HG03139 (cell line): ENCODE data around the gene DUSP14.
"Not testable (repeated sequence)": the region's sequence is repeated elsewhere in the genome, so short reads cannot be mapped to it uniquely, and the experiment has no call there.

Experiments used
- ATAC-seq: cut with Tn5 transposase; IDR thresholded peaks from one replicate; pipeline ENCODE4 v1.9.1; 2021; ENCODE audit not compliant: unreplicated experiment

Gene DUSP14

DNA sequence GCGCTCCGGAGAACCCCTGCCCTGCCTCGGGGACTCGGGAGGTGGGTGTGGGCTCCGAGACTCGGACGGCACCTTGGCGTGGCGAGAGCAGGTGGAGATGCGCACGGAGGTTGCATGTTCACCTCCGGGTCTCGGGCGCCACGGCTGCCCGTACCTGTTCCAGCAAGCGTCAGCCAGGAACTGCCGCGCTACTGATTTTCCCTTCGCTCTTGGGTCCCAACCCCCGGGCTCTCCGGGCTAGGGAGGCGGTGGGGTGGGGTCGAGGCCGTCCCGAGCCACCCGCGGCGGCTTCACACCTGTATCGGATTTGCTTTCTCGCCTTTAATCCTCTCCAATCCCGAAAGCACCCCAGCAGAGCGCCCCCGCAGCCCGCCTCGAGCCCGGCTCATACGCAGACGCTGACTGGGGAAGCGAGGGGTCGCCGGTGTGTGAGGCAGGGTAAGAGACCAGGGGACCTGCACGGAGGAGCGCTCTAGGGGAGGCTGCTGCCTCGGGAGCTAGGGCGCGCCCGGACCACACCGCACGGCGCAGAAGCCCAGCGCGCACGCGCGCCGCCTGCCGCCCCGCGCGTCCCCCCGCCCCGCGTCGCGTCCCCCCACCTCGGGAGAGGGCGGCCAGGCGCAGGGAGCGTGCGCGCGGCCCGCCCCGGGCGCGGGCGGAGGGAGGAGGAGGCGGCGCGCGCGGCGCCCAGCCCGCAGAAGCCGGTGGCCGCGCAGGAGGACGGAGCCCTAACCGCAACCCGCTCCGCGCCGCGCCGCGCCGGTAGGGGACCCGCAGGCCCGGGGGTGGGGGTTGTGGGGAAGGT is at the start of gene DUSP14:
Gene DUSP14, plus strand, starts transcription at position 695 of the 805 bp plus-strand sequence. CDS start 22,382 bp downstream, outside the sequence.
- peak; percentile 45 for ATAC-seq

DNA sequence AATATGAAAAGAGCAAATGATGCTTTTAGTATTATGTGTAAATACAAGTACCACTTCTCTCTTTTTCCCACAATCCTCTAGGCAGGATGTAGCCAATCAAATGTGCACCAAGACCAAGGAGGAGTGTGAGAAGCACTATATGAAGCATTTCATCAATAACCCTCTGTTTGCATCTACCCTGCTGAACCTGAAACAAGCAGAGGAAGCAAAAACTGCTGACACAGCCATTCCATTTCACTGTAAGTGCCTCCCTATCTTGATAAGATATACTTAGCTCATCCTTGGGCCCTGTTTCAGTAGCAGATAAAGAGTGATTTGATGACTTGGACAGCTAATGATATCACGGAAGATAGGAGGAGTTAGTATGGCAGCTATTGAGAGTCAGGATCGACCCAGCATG is 49.3 kb upstream of the DUSP14 start:
- ATAC-seq = no peak

- not testable (repeated sequence) for ATAC-seq
Observed at GRCh38 chr17:37441369-37442014, 48.2 kb upstream of the DUSP14 start.

DNA sequence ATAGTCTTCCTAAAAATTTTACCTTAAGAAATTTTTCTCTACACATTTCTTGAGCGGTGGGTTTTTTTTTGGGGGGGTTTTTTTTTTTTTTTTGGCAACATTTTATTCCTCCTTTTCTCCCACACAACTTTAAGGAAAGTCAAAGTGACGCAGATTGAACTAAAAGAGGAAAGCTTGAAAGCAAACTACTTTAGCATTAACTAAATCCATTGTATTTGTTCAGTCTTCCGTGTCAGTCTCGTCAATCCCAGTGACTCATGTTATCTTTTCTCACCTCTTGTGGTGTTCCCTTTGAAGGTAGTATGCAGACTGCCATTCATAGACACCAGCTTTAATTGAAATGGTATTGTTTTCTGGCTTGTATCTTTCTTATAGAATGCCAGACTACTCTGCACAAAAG is 43.7 kb upstream of the DUSP14 start:
- no peak for ATAC-seq

DNA sequence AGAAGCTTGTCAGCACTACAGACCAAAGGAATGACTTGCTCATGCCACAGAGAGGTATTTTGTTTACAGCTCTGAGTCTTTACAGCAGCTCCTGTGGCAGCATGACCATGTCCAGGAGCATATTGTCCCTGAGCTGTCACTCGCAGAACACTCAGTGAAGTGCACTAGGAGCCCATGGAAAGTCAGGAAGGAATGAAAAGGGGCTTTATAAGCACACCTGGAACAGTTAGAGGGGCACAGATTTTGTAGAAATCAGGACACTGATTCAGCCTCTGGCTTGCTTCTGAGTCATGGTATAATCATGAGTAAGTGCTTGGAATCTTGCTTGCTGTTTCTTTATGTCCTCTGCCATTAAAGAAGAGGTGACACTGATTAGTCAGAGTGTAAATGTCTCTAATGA is 42.0 kb upstream of the DUSP14 start:
- ATAC-seq = no peak

- no peak for ATAC-seq
Observed at GRCh38 chr17:37450112-37450511, 39.6 kb upstream of the DUSP14 start.

DNA sequence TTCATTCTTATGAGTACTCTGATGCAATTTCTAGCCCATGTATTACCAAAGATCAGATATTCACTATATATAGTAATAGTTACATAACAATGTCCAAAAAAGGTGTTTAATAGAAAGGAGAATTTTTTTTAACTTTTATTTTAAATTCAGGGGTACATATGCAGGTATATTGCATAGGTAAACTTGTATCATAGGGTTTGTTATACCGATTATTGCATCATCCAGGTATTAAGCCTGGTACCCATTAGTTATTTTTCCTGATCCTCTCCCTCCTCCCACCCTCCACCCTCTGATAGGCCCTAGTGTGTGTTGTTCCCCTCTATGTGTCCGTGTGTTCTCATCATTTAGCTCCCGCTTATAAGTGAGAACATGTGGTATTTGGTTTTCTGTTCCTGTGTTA is 31.9 kb upstream of the DUSP14 start:
- not testable (repeated sequence) for ATAC-seq

DNA sequence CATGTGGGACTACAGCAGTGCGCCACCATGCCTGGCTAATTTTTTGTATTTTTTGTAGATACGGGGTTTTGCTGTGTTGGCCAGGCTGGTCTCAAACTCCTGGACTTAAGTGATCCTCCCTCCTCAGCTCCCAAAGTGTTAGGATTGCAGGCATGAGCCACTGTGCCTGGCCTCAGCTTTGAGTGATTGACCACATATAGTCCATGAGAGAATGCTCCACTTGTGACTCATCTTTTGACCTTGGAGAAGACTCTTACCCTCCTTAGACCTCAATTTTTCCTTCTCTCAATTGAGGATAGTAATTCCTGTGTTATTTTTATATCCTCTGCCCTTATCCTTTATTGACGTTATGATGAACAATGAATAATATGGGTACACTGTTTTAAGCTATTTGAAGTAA is 30.9 kb upstream of the DUSP14 start:
- no peak for ATAC-seq

DNA sequence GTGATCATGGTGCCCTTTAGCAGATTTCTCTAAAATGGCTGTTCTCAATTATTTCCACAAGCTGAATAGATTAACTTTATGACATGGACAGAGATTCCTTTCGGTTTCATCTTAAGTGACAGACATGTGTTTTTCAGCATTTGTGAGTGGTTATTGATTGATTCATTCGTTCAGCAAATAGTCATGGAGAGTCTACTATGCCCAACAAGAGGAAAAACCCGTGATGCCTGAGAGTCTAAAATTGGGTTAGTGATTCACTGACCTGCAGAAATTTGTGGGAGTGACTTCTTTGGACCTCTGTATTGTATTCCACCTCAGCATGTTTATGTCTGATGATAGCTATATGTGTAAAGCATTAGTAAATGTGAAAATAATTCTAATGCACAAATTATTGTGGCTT is 28.0 kb upstream of the DUSP14 start:
- ATAC-seq = no peak

DNA sequence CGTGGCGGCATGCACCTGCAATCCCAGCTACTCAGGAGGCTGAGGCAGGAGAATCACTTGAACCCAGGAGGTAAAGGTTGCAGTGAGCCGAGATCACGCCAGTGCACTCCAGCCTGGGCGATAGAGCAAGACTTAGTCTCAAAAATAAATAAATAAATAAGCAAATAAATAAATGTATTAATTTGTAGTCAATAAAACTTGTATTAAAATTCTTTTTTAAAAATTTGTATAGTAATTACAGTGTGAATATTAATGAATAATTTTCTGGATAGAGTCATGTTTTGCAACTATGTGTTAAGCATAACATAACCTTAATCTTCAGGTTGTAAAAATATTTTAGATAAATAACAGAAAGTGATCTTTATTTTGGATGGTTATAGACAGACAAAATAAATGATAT is 27.2 kb upstream of the DUSP14 start:
- ATAC-seq = no peak

- no peak for ATAC-seq
Observed at GRCh38 chr17:37463039-37463438, 26.7 kb upstream of the DUSP14 start.

GRCh38 chr17:37465069-37465616 is 24.5 kb upstream of the DUSP14 start:
- no peak for ATAC-seq

DNA sequence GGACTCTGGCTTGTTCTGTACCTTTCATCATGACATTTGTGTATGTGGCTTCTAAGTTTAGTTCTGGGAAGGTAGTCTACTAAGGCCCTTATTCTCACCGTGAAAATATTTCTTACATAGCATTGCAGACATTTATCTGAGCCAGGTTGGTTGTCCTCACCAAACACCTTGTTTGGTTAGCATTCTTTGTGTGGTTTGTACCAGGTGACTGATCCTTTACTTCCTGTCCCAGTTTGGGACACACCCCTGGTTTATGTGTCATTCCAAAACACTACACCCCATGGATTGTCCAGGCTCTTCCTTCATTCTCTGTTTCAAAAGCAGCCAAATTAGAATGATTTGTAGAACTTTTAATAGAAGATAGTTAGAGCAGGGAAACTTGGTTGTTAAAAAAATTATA is 23.2 kb upstream of the DUSP14 start:
- no peak for ATAC-seq

DNA sequence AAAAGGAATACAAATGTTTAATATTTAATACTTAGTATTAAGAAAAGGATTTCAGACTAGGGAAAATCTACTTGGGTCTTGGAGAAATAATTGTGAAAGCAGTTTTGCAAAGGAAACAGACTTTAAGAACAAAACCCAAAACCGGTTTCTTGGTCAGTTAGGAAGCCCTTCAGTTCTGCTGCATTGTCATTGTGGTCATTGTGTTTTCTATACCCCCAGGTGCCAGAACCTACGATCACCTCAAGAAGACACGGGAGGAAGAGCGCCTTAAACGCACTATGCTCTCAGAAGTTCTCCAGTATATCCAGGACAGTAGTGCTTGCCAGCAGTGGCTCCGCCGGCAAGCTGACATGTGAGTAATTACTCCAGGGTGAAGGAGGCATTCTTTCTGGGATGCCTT is 19.5 kb upstream of the DUSP14 start:
- no peak for ATAC-seq

DNA sequence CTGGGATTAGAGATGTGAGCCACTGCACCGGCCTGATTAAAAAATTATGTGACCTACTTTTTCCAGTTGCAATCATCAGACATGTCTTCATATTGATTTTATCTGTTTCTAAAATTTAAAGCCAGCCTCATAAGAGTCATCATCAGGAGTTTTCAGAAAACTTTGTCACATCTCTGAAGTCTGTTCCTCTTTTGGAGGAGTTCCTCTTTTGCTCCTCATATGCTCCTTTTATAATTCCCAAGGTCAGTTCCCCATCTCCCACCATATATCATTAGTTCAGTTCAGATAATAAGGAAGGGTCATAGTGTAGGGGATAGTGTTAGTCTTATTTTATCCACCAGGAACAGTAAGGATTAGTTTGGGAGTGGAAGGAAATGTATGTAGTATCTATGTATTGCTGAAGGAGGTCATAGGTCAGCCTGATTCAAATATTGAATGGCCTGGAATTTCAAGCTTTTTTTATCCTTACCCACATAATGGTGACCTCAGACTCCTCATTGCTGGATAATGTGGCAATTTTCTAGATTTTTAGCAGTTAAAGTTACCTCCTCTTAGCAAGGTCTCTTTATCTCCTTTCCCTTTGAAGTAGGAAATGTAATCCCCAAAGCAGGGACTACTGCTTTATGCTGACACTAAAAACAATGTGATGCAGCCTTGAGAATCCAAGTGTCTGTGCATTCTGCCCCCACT is 13.8 kb upstream of the DUSP14 start:
- no peak for ATAC-seq

GRCh38 chr17:37476431-37477120 is 13.1 kb upstream of the DUSP14 start:
- no peak for ATAC-seq

DNA sequence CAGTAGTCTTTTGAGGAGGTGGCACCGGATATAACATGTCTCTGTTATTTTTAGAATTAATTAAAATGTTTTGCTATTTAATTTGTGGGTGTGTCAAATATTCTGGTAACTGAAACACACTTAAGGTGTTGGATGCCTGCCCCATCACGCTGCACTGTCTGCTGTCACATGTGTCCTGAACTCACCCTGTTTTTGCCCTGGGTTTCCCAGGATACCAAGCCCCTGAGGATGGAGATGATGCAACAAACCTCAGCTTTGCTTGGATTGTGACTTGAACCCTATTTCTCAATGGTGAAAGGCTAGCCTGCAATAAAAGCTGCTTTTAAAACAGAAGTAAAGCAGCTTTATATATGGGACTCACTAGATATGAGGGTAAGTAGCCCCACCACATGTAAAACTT is 11.5 kb upstream of the DUSP14 start:
- ATAC-seq = no peak

- no peak for ATAC-seq
Observed at GRCh38 chr17:37479025-37479424, 10.7 kb upstream of the DUSP14 start.

- ATAC-seq = no peak
Observed at GRCh38 chr17:37480427-37480826, 9.3 kb upstream of the DUSP14 start.

DNA sequence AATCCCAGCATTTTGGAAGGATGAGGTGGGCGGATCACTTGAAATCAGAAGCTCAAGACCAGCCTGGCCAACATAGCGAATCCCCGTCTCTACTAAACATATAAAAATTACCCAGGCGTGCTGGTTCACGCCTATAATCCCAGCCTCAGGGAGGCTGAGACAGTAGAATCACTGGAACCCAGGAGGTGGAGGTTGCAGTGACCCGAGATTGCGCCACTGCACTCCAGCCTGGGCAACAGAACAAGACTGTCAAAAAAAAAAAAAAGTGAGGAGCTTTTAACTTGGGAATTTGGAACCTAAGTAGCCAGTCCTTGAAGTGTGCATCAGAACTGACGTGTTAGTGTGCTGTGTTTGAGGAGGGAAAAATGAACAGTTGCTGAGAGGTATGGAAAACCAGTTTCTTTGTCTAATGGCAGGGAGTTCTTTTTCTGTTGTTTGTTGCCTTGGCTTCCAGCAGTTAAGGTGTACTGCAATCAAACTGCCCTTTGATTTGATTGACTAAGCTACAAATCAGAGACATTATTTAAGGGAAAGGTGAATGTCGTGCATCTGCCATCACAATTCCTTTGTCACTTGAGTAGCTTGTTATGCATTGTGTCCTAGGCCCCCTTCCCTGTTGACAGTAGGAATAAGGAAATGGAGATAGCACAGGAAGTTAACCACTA is 8.6 kb upstream of the DUSP14 start:
- no peak for ATAC-seq
